Activated T-helper 1 cell treated with anti-CD3 and anti-CD28 coated beads, Interleukin-12 subunit alpha, Interleukin-12 subunit beta, Interleukin-2, Interleukin-4 antibody, amounts not matched to agents 30 ng/mL and 10 ng/mL and 1 ng/mL, durations not matched to agents 14 hours and 24 hours and 36 hours (primary cell): Measurements from ENCODE around the gene GFY. TPM values are rescaled to one million over a fixed set of nuclear protein-coding genes. Genes with fewer than 3 reads are reported as not detected.
"Not testable (repeated sequence)": the region's sequence is repeated elsewhere in the genome, so short reads cannot be mapped to it uniquely, and the experiment has no call there.

Source experiments
- DNase-seq: peaks from one replicate; pipeline ENCODE4 v3.0.0; 2021; ENCODE audit warnings: low spot score
- H3K27ac Mint-ChIP-seq: one replicate; pipeline ENCODE4 v1.8.0; 2021; ENCODE audit warnings: mild to moderate bottlenecking, mixed read lengths
- H3K27me3 Mint-ChIP-seq: one replicate; pipeline ENCODE4 v1.8.0; 2022; ENCODE audit warnings: mild to moderate bottlenecking, moderate library complexity, mixed read lengths; ENCODE audit not compliant: insufficient read depth
- H3K36me3 Mint-ChIP-seq: one replicate; pipeline ENCODE4 v1.8.0; 2021; ENCODE audit warnings: low read depth, mixed read lengths
- H3K4me1 Mint-ChIP-seq: one replicate; pipeline ENCODE4 v1.8.0; 2021; ENCODE audit warnings: low read depth, mixed read lengths
- H3K4me3 Mint-ChIP-seq: one replicate; pipeline ENCODE4 v1.8.0; 2021; ENCODE audit warnings: mild to moderate bottlenecking, moderate library complexity, mixed read lengths
- H3K9me3 Mint-ChIP-seq: one replicate; pipeline ENCODE4 v1.8.0; 2021; ENCODE audit warnings: mixed read lengths
- intact Hi-C: fragments of 100-400 bp; cut with micrococcal nuclease; formaldehyde crosslinking; loops from one replicate; pipeline ENCODE4 v1.15.1; 2024
- total RNA-seq: library from RNA; stranded (reverse); gene quantifications from 2 replicates; pipeline ENCODE4 v1.2.3, GENCODE V29; 2022

The GFY gene
- total RNA-seq, 1 donor from 2014 or later, result not detected

DNA sequence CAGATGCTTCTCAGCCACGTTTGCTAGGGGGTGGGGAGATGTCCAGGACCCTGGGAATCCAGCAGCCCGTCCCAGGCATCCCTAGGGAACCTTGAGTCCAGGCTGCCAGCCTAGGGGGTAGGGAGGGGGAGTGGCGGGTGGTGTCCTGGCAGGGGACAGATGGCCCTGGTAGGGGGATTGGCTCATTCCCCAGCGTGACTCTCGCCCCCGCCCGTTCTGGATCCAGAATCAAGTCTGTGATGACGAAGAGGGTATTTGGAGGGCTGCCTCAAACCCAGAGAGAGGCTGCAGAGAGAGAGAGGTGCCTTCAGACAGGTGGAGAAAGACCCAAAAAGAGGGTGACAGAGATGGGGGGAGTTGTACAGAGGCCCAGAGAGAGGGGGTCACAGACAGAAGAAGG is 12.0 kb downstream of the GFY start:
- Mint-ChIP-seq H3K9me3 (no peaks in the 10 kb centered on the region), H3K27me3 (peaks cover 91% of the 10 kb centered on the region), H3K4me1 (peaks cover 29% of the 10 kb centered on the region), H3K36me3 (no peaks in the 10 kb centered on the region), H3K27ac (no peak overlapping the region), H3K4me3 (no peak overlapping the region)
- intact Hi-C loops, result no loop called here
- DNase-seq, result no peak

DNA sequence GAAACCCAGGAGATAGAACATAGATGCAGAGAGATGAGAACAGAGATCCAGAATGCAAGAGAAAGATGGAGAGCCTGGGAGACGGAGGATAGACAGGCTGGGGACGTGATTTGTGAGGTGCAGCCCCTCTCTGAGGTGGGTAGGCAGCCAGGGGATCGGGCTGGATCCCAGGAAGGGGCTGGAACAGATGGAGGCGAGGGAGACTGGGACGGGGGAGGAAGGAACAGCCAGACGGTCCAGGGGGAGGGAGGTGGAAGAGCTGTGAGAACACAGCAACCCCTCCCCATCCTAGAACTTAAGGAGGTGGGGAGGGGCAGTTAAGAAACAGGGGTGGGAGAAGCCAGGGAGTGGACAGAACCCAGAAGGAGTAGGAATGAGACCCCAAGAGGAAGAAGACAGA is 13.1 kb downstream of the GFY start:
- Mint-ChIP-seq H3K27ac (no peak overlapping the region), H3K4me1 (peaks cover 34% of the 10 kb centered on the region), H3K36me3 (no peaks in the 10 kb centered on the region), H3K9me3 (no peaks in the 10 kb centered on the region), H3K27me3 (peaks cover 87% of the 10 kb centered on the region), H3K4me3 (no peak overlapping the region)
- intact Hi-C loops, result no loop called here
- DNase-seq, result no peak

DNA sequence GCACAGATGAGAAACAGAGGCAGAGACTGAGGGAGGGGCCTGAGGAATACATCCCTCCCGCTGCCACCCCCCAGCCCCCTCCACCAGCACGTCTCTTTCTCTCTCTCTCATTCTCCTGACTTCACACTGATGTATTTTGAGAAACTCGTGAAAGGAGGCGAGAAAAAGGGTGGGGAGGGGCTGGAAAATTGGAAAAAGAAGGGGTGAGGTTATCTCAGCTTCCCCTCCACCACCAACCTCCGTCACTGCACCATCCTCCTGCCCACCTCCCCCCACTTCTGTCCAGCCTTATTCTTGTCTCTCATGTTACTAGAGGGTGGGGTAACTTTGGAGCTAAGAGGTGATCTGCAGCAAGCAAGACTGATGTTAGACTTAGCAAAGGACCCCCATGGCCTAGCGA is 14.6 kb downstream of the GFY start:
- H3K27ac Mint-ChIP-seq, result no peak overlapping the region
- no peak overlapping the region for H3K4me3 Mint-ChIP-seq
- H3K27me3 Mint-ChIP-seq, result peaks cover 74% of the 10 kb centered on the region
- intact Hi-C loops, result loop anchor here (5.0 to 10.0 kb wide), 3 partner anchors 33 to 327 kb away; partner anchors contain the start of gene AP2A1
- H3K9me3 Mint-ChIP-seq, result no peaks in the 10 kb centered on the region
- no peak for DNase-seq
- H3K36me3 Mint-ChIP-seq, result no peaks in the 10 kb centered on the region
- H3K4me1 Mint-ChIP-seq, result peaks cover 44% of the 10 kb centered on the region

DNA sequence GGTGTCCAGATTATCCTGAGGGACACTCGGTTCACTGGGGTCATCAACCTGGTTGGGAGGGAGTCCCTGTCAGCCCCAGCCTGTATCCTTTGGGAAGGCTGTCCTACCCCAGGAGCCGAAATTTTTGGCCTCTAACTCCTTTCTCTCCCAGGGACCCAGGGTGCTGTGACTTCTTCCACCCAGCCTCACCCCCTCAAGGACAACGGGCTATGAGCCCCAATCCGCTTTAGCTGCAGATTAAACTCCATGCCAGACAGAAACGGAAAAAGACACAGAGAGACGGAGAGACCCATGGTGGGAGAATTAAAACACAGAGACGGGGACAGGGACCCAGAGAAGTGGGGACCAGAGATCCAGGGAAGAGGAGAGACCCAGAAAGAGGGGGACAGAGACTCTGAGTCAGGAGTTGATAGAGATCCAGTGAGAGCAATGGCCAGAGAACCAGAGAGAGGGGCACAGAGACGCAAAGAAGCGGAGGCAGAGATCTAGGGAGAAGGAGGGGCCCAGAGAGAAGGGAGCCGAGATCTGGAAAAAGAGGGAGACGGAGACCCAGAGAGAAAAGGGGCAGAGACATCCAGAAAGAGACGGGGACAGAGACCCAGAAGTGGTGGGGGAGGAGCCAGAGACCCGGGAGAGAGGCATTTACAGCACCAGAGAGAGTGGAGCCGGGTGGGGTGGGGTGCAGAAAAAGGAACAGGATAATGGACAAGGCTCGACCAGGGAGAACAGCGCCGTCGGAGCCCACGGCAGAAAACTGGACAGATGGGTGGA is 15.4 kb downstream of the GFY start:
- peaks cover 50% of the 10 kb centered on the region for H3K4me1 Mint-ChIP-seq
- no peaks in the 10 kb centered on the region for H3K36me3 Mint-ChIP-seq
- intact Hi-C loops, result loop anchor here (1.0 to 10.0 kb wide), 4 partner anchors 9 to 327 kb away; partner anchors contain the start of gene AP2A1
- no peak overlapping the region for H3K27ac Mint-ChIP-seq
- H3K27me3 Mint-ChIP-seq, result peaks cover 66% of the 10 kb centered on the region
- H3K4me3 Mint-ChIP-seq, result peak overlapping the region; percentile 57
- no peaks in the 10 kb centered on the region for H3K9me3 Mint-ChIP-seq
- DNase-seq, result no peak

DNA sequence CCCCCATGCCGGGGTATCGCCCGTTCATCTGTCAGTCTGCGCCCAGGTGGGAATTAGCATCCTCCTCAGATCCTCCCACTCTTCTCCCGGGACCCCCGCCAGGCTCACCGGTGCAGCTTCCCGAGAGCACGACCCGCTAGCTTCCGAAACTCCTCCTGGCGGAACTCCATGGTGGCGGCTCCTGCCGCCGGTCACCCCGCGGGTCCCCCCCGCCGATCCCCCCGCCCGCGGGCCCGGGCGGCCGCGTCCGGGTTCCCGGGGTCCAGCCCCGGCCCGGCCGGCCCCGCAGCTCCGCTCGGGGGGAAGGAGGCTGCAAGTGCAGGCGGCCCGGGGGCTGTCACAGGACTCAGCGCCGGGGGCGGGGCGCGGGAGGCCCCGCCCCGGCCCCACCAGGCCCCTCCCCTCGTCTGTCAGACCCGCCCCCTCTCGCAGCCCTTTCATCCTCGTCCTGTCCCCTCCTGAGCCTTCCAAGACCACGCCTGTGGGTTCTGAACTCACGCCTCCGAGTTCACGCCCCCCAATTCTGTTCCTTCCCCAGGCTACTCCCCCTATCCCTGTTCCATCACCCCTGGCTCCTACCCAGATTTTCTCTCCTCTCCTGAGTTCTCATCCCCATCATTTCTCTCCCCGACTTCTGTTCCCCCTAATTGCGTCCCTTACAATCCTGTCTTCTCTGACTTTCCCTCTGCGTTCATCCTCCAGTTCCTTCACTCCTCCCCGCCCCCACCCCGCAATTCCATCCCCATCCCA is 16.2 kb downstream of the GFY start, which contains the start of gene SLC17A7:
Gene SLC17A7 (minus strand): TSS at position 318 of the 750 bp plus-strand sequence. CDS start 148 bp downstream, at position 170.
- Mint-ChIP-seq H3K36me3 (peaks cover 4% of the 10 kb centered on the region), H3K4me1 (peaks cover 44% of the 10 kb centered on the region), H3K27me3 (peaks cover 59% of the 10 kb centered on the region), H3K4me3 (peak within 1 kb of the TSS; percentile 82), H3K27ac (peak within 1 kb of the TSS; percentile 78), H3K9me3 (no peaks in the 10 kb centered on the region)
- intact Hi-C loops, result loop anchor here (1.0 to 10.0 kb wide), 4 partner anchors 10 to 326 kb away; partner anchors contain the start of gene AP2A1
- peak; percentile 14 for DNase-seq

DNA sequence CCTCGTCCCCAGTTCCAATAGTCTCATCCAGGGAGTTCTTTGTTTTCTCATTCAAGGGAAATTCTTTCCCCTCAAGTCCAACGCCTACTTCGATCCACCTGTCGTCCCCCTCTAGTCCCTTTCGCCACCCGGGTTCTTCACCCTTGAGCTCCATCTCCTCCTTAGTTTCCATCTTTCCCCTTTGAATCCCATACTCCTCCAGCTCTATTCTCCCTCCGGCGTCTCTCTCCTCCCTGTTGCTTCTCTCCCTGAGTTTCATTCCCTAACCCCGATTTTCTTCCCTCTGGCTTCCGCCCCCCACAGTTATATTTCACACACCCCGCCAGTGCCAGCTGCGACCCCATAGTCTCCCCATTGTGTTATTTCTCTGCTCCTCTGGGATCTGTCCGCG is 16.8 kb downstream of the GFY start:
- H3K27ac Mint-ChIP-seq, result peak overlapping the region; percentile 78
- H3K4me3 Mint-ChIP-seq, result peak overlapping the region; percentile 82
- H3K9me3 Mint-ChIP-seq, result no peaks in the 10 kb centered on the region
- peaks cover 7% of the 10 kb centered on the region for H3K36me3 Mint-ChIP-seq
- H3K27me3 Mint-ChIP-seq, result peaks cover 53% of the 10 kb centered on the region
- intact Hi-C loops, result loop anchor here (1.0 to 10.0 kb wide), 7 partner anchors 11 to 973 kb away; partner anchors contain the start of genes AP2A1, CYTH2, RPS11 and RRAS
- no peak for DNase-seq
- peaks cover 38% of the 10 kb centered on the region for H3K4me1 Mint-ChIP-seq

DNA sequence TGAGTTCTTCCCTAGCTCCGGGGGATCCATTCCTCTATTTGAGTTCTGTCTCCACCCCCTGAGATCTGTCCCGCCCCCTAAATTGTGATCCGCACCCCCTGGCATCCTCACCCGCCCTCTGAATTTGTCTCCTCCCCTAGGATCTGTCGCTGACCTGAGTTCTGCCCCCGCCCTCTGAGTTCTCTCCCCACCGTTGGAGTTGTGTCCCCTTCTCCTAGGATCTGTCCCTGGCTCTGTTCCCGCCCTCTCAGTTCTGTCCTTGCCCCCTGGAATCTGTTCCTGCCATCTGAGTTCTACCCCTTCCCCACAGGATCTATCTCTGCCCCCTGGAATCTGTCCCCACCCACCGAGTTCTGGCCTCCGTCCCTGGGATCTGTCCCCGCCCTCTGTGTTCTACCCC is 17.2 kb downstream of the GFY start:
- intact Hi-C loops, result loop anchor here (2.0 to 10.0 kb wide), 6 partner anchors 35 to 974 kb away; partner anchors contain the start of genes AP2A1, CYTH2, RPS11 and RRAS
- DNase-seq, result peak; percentile 21
- peaks cover 7% of the 10 kb centered on the region for H3K36me3 Mint-ChIP-seq
- no peaks in the 10 kb centered on the region for H3K9me3 Mint-ChIP-seq
- peak overlapping the region; percentile 78 for H3K27ac Mint-ChIP-seq
- peak overlapping the region; percentile 82 for H3K4me3 Mint-ChIP-seq
- peaks cover 37% of the 10 kb centered on the region for H3K4me1 Mint-ChIP-seq
- H3K27me3 Mint-ChIP-seq, result peaks cover 49% of the 10 kb centered on the region

DNA sequence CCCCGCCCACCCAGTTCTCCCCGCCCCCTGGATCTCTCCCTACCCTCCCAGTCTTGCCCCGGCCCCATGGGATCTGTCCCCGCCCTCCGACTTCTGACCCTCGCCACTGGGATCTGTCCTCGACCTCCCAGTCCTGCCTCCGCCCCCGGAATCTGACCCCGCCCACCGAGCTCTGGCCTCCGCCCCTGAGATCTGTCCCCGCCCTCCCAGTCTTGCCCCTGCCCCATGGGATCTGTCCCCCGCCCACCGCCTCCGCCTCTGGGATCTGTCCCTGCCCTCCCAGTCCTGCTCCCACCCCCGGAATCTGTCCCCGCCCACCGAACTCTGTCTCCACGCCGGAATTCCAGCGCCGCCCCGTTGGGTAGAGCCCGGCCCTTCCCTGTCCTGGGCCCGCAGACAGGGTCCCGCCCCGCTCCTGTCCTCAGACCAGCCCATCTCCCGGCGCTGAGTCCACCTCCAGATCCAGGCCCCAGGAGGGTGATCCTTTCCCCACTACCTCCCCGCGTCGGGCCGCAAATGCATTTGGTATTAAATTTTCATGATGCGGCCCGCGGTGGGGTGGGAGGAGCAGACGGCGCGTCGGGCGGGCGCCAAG is 17.7 kb downstream of the GFY start:
- Mint-ChIP-seq H3K27ac (peak overlapping the region; percentile 88), H3K9me3 (no peaks in the 10 kb centered on the region), H3K27me3 (peaks cover 44% of the 10 kb centered on the region), H3K36me3 (peaks cover 7% of the 10 kb centered on the region), H3K4me1 (peaks cover 37% of the 10 kb centered on the region), H3K4me3 (peak overlapping the region; percentile 82)
- intact Hi-C loops, result loop anchor here (1.0 to 10.0 kb wide), 12 partner anchors 8 to 974 kb away; partner anchors contain the start of genes AP2A1, CYTH2, DKKL1 and PIH1D1
- DNase-seq, result peak; percentile 67

DNA sequence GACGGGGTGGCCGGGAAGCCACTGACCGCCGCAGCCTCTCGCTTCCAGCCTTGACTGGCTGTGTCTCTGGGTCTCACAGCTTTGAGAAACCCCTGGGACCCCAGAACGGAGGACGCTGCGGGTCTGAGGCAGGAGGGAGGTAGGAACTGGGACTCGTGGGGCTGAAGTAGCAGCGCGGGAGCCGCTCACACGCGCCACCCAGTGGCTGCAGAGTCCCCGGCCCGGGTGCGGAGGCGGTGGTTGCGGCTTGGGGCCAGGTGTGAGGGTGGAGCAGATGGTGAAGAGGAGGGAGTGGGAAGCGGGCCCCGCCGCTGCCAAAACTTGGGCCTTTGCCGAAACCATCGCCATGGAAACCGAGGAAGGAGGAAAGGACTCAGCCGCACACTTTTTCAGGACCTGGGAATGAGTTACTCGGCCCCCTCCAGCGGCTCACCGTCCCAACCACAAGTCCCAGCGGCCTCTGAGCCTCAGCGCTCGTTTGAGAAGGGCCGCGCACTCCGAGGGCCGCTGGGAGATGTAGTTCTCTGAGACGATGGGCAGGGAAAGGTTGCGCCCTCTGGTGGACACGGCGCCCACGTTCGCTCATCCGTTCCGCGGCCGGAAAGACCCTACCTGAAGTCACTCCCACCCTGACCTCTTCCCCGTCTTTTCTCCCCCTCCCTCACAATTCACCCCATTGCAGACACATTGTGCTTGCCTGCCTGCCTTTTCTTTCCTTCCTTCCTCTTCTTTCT is 18.3 kb downstream of the GFY start:
- peak; percentile 90 for DNase-seq
- peaks cover 37% of the 10 kb centered on the region for H3K27me3 Mint-ChIP-seq
- H3K4me1 Mint-ChIP-seq, result peaks cover 42% of the 10 kb centered on the region
- peak overlapping the region; percentile 82 for H3K4me3 Mint-ChIP-seq
- peaks cover 13% of the 10 kb centered on the region for H3K36me3 Mint-ChIP-seq
- peak overlapping the region; percentile 88 for H3K27ac Mint-ChIP-seq
- no peaks in the 10 kb centered on the region for H3K9me3 Mint-ChIP-seq
- intact Hi-C loops, result loop anchor here (1.0 to 10.0 kb wide), 12 partner anchors 8 to 975 kb away; partner anchors contain the start of genes AP2A1, CYTH2, DKKL1 and PIH1D1

DNA sequence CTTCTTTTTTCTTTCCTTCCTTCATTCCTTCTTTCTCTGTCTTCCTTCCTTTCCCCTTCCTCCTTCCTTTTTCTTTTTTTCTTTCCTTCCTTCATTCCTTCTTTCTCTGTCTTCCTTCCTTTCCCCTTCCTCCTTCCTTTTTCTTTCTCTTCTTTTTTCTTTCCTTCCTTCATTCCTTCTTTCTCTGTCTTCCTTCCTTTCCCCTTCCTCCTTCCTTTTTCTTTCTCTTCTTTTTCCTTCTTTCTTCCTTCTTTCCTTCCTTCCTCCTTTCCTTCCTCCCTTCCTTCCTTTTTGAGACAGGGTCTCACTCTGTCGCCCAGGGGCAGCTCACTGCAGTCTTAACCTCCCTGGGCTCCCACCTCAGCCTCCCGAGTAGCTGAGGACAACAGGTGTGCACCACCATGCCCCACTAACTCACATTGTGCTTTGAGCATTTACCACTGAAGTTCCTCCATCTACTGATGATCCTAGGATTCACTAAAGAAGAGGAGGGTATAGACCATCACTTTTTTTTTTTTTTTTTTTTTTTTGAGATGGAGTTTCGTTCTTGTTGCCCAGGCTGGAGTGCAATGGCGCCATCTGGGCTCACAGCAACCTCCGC is 19.0 kb downstream of the GFY start:
- H3K4me1 Mint-ChIP-seq, result peaks cover 45% of the 10 kb centered on the region
- H3K27ac Mint-ChIP-seq, result peak overlapping the region; percentile 88
- H3K9me3 Mint-ChIP-seq, DNase-seq: not testable (repeated sequence)
- H3K27me3 Mint-ChIP-seq, result peaks cover 31% of the 10 kb centered on the region
- peaks cover 20% of the 10 kb centered on the region for H3K36me3 Mint-ChIP-seq
- intact Hi-C loops, result loop anchor here (5.0 to 10.0 kb wide), 3 partner anchors 37 to 323 kb away; partner anchors contain the start of gene AP2A1
- peak overlapping the region; percentile 82 for H3K4me3 Mint-ChIP-seq

DNA sequence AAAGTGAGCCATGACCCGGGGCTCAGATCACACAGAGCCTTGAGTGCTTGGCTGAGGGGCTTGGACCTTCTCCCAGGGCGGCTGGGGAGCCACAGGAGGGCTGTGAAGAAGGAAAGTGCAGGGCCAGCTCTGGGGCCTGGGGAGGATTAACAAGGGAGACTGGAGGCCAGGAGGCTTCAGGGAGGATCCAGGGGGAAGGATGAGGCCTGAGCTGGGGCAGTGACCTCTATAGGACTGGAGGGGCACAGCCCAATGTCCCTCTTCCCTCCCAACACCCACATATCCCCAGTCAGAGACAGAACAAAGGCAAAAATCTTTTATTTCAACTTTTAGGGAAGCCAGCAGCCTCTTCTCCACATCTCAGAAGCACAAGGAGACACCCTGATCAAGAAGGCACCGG is 20.8 kb downstream of the GFY start:
- H3K27me3 Mint-ChIP-seq, result peaks cover 14% of the 10 kb centered on the region
- DNase-seq, result no peak
- H3K36me3 Mint-ChIP-seq, result peaks cover 31% of the 10 kb centered on the region
- peaks cover 53% of the 10 kb centered on the region for H3K4me1 Mint-ChIP-seq
- H3K27ac Mint-ChIP-seq, result peak overlapping the region; percentile 55
- intact Hi-C loops, result loop anchor here (10.0 kb wide), 1 partner anchor 181 kb away; no protein-coding TSS in a partner anchor
- no peaks in the 10 kb centered on the region for H3K9me3 Mint-ChIP-seq
- H3K4me3 Mint-ChIP-seq, result no peak overlapping the region
